SKM-1 treated with dmso at 0.1 percent for 144 hours (cell line): Measurements from ENCODE around the gene SF3B3.

ENCODE experiments used
- DNase-seq: peaks from one replicate; lab custom pipeline; 2025; ENCODE audit not compliant: unreplicated experiment; lab: John Stamatoyannopoulos, UW

SF3B3 gene

DNA sequence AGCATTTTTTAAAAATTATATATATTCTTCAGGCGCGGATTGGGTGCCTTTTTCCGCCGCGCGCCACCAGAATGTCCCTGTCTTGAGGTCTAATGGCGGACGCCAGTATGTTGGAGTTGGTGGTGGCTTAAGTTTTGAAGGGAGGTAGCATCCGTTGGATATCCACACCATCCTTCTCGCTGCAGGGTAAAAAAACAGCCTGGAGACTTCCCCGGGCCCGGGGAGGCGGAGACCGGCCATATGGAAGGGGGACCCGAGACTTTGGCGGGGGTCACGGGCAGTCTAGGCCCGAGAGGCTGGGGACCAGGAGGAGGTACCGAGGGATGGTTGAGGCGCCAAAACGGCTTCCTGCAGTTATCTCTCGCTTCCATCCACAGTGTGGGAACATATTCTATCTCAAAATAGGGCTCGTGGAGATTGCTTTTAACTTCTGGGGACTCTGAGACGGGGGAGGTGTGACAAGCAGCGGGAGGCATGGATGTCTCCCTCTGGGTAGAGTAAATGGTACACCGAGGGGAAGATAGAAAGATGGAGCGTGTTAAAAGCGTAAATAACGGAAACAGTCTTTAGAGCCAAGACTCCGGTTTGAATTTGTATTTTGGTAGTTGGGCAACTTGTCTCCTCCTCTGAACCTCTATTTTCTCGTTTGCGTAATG lies at the start of gene SF3B3:
TSS of gene SF3B3 (plus strand) at position 74 of the 656 bp plus-strand sequence. CDS start 2,841 bp downstream, outside the sequence.
- peak; percentile 82 for DNase-seq

GRCh38 chr16:70474320-70475053 lies 49.1 kb upstream of the SF3B3 start:
- no peak for DNase-seq

DNA sequence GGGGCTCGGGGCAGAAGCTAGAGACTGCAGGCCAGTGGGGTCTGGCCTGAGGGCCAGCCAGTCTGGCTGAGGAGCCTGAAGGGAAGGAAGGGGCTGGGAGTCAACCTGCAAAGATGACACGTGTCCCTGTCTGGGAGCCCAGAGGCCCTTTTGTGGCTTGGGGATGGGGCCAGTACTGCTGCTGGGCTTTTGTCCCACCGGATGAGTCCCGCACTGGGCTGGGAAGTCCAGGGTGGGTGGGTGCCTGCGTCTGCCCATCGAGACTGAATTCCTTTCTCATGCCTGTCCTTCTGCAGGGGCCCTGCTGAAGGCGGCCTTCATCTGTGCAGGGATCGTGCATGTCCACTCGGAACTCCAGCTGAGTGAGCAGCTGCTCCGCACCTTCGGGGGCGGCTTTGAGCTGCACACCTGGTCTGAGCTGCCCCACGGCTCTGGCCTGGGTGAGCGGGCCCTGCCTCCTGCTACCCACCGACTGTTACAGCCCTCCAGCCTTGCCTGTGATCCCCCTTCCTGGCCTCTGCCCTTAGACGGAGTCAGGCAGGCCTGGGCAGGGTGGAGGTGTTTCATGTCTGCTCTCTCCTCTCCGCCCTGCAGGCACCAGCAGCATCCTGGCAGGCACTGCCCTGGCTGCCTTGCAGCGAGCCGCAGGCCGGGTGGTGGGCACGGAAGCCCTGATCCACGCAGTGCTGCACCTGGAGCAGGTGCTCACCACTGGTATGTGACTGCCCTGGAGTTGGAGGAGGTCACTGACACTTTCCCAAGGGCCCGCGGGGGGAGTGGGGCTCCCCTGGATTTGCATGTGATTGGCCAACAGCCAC lies 48.4 kb upstream of the SF3B3 start:
- DNase-seq, result no peak

GRCh38 chr16:70476272-70477020 lies 47.2 kb upstream of the SF3B3 start:
- no peak for DNase-seq

DNA sequence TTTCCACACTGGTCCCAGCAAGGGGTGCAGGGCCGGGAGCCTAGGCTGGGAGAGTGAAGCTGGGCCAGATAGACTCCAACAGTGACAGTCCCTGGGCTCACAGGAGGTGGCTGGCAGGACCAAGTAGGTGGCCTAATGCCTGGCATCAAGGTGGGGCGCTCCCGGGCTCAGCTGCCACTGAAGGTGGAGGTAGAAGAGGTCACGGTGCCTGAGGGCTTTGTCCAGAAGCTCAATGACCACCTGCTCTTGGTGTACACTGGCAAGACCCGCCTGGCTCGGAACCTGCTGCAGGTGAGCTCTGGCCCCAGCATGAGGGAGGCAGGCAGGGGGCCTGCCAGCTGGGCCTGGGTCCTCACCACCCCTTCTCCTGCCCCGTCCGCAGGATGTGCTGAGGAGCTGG lies 45.4 kb upstream of the SF3B3 start:
- DNase-seq, result no peak

DNA sequence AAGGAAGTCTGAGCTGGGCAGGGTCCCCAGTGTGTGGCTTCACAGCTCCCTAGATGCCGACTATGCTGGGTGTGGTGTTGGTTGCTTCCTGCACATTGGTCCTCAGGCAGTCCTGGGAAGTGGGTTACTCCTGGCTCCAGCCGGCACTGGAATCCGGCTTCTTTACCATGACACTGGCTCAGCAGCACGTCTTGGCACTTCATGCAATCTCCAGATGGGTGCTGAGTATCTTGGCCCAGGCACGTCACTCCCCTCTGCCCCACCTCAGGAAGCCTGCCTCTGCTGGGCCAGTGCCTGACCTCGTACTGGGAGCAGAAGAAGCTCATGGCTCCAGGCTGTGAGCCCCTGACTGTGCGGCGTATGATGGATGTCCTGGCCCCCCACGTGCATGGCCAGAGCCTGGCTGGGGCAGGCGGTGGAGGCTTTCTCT lies 44.7 kb upstream of the SF3B3 start:
- DNase-seq, result no peak

GRCh38 chr16:70480127-70481105 lies 43.2 kb upstream of the SF3B3 start:
- DNase-seq, result no peak

DNA sequence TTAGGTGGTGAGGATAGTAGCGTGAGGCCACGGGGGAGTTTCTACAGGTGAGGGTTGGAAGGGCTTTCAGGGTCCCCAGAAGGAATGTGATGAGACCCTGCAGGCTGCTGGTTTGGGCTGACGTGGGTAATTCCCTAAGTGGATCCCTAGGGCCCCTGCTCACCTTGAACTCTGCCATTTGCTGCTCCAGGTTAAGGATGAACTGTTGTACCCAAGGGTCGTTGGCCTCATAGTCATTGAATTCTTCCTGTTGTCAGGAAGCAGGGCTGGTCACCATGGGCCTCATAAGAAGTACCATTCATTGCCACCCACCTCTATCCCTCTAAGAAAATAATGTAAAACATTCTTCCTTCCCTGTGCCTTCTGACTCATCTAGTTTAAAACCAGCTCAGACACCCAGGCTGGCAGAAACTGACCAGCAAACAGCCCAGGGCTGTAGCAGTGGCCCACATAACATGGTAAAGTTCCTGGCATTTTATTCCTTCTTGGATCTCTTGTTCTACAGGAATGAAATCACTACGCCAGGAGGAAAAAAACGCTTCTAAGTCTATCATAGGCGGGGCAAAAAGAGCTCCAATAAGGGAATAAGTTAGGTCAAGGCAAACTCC lies 41.6 kb upstream of the SF3B3 start:
- DNase-seq, result no peak

DNA sequence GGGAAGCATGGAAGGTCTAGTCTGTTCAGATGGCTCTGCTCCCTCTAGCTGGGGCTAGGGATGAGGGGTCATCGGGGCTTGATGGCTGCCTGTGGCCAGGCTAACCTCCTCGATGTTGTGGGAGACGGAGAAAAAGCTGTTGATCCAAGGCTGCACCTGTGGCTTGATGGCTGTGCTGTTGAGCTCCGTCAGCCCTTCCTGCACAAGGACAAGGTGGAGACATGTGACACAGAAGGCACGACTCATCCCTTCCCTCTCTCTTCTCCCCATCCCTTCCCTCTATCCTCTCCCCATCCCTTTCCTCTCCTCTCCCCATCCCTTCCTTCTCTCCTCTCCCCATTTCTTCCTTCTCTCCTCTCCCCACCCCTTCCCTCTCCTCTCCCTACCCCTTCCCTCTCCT lies 41.0 kb upstream of the SF3B3 start:
- DNase-seq, result no peak

- DNase-seq, result no peak
Measured at GRCh38 chr16:70483426-70483825, 40.2 kb upstream of the SF3B3 start.

GRCh38 chr16:70484867-70485266 lies 38.7 kb upstream of the SF3B3 start:
- no peak for DNase-seq

- DNase-seq, result no peak
Measured at GRCh38 chr16:70490261-70490660, 33.4 kb upstream of the SF3B3 start.

DNA sequence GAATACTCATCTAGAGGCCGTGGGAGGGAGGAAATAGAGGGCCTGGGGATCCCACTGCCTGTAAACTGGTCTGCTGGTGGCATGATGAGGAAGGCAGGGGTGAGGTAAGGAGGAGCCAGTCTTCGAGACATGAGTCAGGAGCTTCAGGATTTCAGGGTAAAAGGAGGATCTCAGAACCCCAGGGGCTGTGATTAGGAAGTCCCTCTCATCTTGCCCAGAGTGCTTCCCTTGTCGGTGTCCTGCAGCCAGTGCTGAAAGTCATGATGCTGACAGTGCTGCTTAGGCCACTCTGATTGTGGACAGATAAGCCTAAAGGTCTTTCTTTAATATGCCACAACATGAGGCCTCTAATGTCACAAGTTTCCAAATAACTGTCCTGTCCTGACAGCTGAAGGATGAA lies 29.8 kb upstream of the SF3B3 start:
- DNase-seq, result no peak

- no peak for DNase-seq
Measured at GRCh38 chr16:70494202-70494770, 29.3 kb upstream of the SF3B3 start.

GRCh38 chr16:70494777-70495176 lies 28.8 kb upstream of the SF3B3 start:
- no peak for DNase-seq

- DNase-seq, result no peak
Measured at GRCh38 chr16:70495425-70496182, 28.0 kb upstream of the SF3B3 start.

DNA sequence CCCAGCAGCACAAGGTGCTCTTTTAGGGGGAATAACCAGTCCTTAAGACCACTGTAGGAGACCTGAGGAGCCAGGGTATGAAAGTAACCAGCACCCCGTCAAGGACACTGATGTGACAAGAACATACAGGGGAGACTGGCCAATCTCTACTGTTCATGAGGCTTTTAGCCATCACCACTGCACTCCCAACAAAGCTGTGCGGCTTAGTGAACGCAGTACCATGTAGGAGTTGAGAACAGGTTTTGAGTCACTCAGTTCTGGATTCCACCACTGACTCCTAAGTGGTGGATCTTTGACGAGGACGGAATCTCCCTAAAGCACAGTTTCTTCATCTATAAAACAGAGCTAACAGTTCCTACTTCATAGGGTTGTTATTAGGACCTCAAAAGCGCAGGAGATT lies 27.1 kb upstream of the SF3B3 start:
- DNase-seq, result no peak

DNA sequence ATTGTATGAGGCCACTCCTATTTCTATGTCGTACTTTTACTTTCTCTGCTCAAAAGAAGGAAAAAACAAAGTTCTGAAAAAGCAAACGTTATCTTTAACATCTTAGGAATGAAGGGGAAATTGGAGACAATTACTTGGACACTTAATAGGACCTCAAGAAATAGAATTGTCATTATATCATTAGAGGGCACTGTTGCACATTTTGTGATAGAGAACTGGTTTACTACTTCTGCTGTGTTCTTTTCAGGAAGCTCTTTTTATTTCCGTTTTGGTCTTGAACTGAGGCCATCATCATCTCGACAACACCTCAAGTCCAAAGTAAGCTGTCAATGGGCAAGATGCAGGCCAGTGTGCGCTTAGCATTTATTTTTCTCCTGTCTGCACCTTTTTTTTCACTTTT lies 14.9 kb upstream of the SF3B3 start:
- DNase-seq, result no peak
